Epidermal melanocyte (primary cell): ENCODE data around the gene DIPK1C.

Experiments used
- DNase-seq: peaks from one replicate; pipeline ENCODE4 v3.0.0; 2011; ENCODE audit warnings: low spot score; ENCODE audit not compliant: insufficient read length

Gene DIPK1C

GRCh38 chr18:74389991-74390390, 67.1 kb downstream of the DIPK1C start:
- DNase-seq: no peak

GRCh38 chr18:74389171-74389927, 67.8 kb downstream of the DIPK1C start:
- no peak for DNase-seq

- no peak for DNase-seq
Observed at GRCh38 chr18:74388227-74388626, 68.9 kb downstream of the DIPK1C start.

GRCh38 chr18:74387383-74387782, 69.7 kb downstream of the DIPK1C start:
- DNase-seq: no peak
